ENCODE measurements around the gene VPS4B. TPM values are rescaled to one million over a fixed set of nuclear protein-coding genes. Genes with fewer than 3 reads are reported as not detected.
A peak's percentile ranks its signal among the peaks of the same experiment; 100 is the strongest.

VPS4B gene
- total RNA-seq, 1 donor: 47.4 TPM

DNA sequence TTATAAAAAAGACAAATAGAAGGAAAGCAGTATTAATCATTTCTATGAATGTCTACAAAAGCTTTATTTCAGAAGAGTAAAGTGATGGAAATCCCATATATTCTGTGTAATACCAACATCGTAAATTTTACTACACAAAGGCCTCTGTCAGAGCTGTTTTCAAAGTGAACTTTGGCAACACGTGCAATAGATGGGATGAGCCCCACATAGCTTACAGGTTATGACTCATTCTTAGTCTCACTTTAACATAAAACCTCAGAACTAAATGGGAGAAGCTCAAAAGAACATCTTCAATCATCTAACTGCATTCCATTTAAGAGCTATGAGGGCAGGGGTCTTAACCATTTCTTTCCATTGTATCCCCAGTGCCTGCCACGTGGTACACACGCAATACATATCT, 11.5 kb downstream of the VPS4B start:
- H3K27ac ChIP-seq (ENCODE audit: low read depth, low read length): peak overlapping the region; percentile 25
- H2AFZ ChIP-seq (ENCODE audit: low read length): no peak overlapping the region
- no peaks in the 10 kb centered on the region for H3K9me3 ChIP-seq (ENCODE audit: low read depth, low read length)
- no peak overlapping the region for H3K4me3 ChIP-seq (ENCODE audit: insufficient read depth, low read length)
- H3K4me1 ChIP-seq (ENCODE audit: insufficient read depth, low read length): peaks cover 8% of the 10 kb centered on the region
- peaks cover 79% of the 10 kb centered on the region for H3K79me2 ChIP-seq (ENCODE audit: insufficient read depth, low read length)
- TF ChIP-seq, protein P1, sequence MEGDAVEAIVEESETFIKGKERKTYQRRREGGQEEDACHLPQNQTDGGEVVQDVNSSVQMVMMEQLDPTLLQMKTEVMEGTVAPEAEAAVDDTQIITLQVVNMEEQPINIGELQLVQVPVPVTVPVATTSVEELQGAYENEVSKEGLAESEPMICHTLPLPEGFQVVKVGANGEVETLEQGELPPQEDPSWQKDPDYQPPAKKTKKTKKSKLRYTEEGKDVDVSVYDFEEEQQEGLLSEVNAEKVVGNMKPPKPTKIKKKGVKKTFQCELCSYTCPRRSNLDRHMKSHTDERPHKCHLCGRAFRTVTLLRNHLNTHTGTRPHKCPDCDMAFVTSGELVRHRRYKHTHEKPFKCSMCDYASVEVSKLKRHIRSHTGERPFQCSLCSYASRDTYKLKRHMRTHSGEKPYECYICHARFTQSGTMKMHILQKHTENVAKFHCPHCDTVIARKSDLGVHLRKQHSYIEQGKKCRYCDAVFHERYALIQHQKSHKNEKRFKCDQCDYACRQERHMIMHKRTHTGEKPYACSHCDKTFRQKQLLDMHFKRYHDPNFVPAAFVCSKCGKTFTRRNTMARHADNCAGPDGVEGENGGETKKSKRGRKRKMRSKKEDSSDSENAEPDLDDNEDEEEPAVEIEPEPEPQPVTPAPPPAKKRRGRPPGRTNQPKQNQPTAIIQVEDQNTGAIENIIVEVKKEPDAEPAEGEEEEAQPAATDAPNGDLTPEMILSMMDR (IDR thresholded peaks at IDR 0.05; ENCODE audit: extremely low read depth, low read depth, low read length): no peak
- peaks cover 41% of the 10 kb centered on the region for H3K36me3 ChIP-seq (ENCODE audit: insufficient read depth, low read length)
- H3K27me3 ChIP-seq (ENCODE audit: insufficient read depth, low read length): no peaks in the 10 kb centered on the region
- no peak for DNase-seq (ENCODE audit: insufficient read length, low spot score, missing footprints)
- peak overlapping the region; percentile 3 for H3K4me2 ChIP-seq (ENCODE audit: insufficient read depth, low read length)
- H4K20me1 ChIP-seq (ENCODE audit: insufficient read depth, low read length): peaks cover 14% of the 10 kb centered on the region

DNA sequence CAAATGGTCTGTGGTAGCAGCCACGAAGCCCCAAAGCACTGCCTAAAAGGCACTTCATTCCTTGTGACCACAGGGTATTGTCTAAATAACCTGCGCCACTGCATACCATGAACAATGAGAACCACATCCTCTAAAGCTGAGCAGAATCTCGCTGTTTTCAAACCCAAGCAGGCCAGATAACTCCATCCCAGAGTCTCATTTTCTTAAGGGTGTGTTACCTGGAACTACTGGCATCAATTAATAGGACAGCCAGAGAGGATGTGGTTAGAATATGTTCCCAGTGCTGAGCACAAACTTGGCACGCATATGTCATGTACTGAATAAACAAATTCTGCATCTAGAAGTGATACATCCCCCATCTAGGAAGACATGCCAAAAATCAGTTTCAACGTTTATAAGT, 13.0 kb downstream of the VPS4B start:
- Histone ChIP-seq H3K27me3 (ENCODE audit: insufficient read depth, low read length) (no peaks in the 10 kb centered on the region), H3K79me2 (ENCODE audit: insufficient read depth, low read length) (peaks cover 66% of the 10 kb centered on the region), H3K4me2 (ENCODE audit: insufficient read depth, low read length) (no peak overlapping the region), H3K4me1 (ENCODE audit: insufficient read depth, low read length) (peaks cover 8% of the 10 kb centered on the region), H2AFZ (ENCODE audit: low read length) (no peak overlapping the region), H4K20me1 (ENCODE audit: insufficient read depth, low read length) (peaks cover 10% of the 10 kb centered on the region), H3K4me3 (ENCODE audit: insufficient read depth, low read length) (no peak overlapping the region), H3K9me3 (ENCODE audit: low read depth, low read length) (no peaks in the 10 kb centered on the region), H3K27ac (ENCODE audit: low read depth, low read length) (peak overlapping the region; percentile 49), H3K36me3 (ENCODE audit: insufficient read depth, low read length) (peaks cover 38% of the 10 kb centered on the region)
- TF ChIP-seq, protein P1 (IDR thresholded peaks at IDR 0.05; ENCODE audit: extremely low read depth, low read depth, low read length): no peak
- no peak for DNase-seq (ENCODE audit: insufficient read length, low spot score, missing footprints)

DNA sequence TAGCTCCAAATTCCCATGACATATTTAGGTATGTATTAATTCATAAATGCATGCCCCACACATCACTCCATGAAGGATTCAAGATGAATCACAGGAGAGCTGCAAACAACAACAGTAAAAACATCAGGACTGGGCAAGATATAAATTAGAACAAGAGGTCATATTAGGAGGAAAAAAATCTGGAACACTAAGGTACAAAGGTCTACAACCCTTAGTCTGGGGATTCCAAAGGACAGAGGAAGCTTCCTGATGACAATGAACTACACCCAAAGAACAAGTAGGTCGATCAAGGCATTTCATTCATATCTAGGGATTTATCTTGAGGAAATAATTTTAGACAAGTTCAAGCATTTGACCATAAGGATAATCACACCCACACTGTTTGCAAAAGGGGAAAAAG, 14.5 kb downstream of the VPS4B start:
- H4K20me1 ChIP-seq (ENCODE audit: insufficient read depth, low read length): peaks cover 9% of the 10 kb centered on the region
- H3K4me2 ChIP-seq (ENCODE audit: insufficient read depth, low read length): no peak overlapping the region
- H3K4me3 ChIP-seq (ENCODE audit: insufficient read depth, low read length): no peak overlapping the region
- H3K36me3 ChIP-seq (ENCODE audit: insufficient read depth, low read length): peaks cover 49% of the 10 kb centered on the region
- DNase-seq (ENCODE audit: insufficient read length, low spot score, missing footprints): no peak
- TF ChIP-seq, protein P1 (IDR thresholded peaks at IDR 0.05; ENCODE audit: extremely low read depth, low read depth, low read length): no peak
- no peak overlapping the region for H2AFZ ChIP-seq (ENCODE audit: low read length)
- H3K9me3 ChIP-seq (ENCODE audit: low read depth, low read length): no peaks in the 10 kb centered on the region
- H3K79me2 ChIP-seq (ENCODE audit: insufficient read depth, low read length): peaks cover 50% of the 10 kb centered on the region
- no peak overlapping the region for H3K27ac ChIP-seq (ENCODE audit: low read depth, low read length)
- no peaks in the 10 kb centered on the region for H3K27me3 ChIP-seq (ENCODE audit: insufficient read depth, low read length)
- H3K4me1 ChIP-seq (ENCODE audit: insufficient read depth, low read length): peaks cover 8% of the 10 kb centered on the region

- peaks cover 5% of the 10 kb centered on the region for H4K20me1 ChIP-seq (ENCODE audit: insufficient read depth, low read length)
- TF ChIP-seq, protein P1 (IDR thresholded peaks at IDR 0.05; ENCODE audit: extremely low read depth, low read depth, low read length): no peak
- no peak overlapping the region for H3K4me2 ChIP-seq (ENCODE audit: insufficient read depth, low read length)
- H3K36me3 ChIP-seq (ENCODE audit: insufficient read depth, low read length): peaks cover 58% of the 10 kb centered on the region
- H2AFZ ChIP-seq (ENCODE audit: low read length): no peak overlapping the region
- H3K9me3 ChIP-seq (ENCODE audit: low read depth, low read length): no peaks in the 10 kb centered on the region
- peaks cover 4% of the 10 kb centered on the region for H3K4me1 ChIP-seq (ENCODE audit: insufficient read depth, low read length)
- no peak for DNase-seq (ENCODE audit: insufficient read length, low spot score, missing footprints)
- H3K4me3 ChIP-seq (ENCODE audit: insufficient read depth, low read length): no peak overlapping the region
- H3K27me3 ChIP-seq (ENCODE audit: insufficient read depth, low read length): no peaks in the 10 kb centered on the region
- H3K79me2 ChIP-seq (ENCODE audit: insufficient read depth, low read length): peaks cover 46% of the 10 kb centered on the region
- no peak overlapping the region for H3K27ac ChIP-seq (ENCODE audit: low read depth, low read length)
Measured at GRCh38 chr18:63405986-63406385, 16.3 kb downstream of the VPS4B start.

Measured in osteoblast (primary cell).